Skin of body (tissue), 2 donors: ENCODE results near the gene S100A10. TPM values are rescaled to one million over a fixed set of nuclear protein-coding genes. Genes with fewer than 3 reads are reported as not detected.

Experiments used
- DNase-seq: peaks from one replicate; lab custom pipeline; 2025; lab: John Stamatoyannopoulos, UW
- total RNA-seq: library from RNA; depleted of rRNA; stranded (reverse); fragments of >200 nt; gene quantifications from one replicate; pipeline ENCODE4 v1.2.3, GENCODE V29; 2014

S100A10 gene
- 133 TPM for total RNA-seq

GRCh38 chr1:151993734-151994496, at the start of gene S100A10:
Gene S100A10, minus strand, starts transcription at chr1:151993859. Its CDS starts 7,629 bp downstream, at chr1:151986230.
- peak; percentile 74 for DNase-seq

- DNase-seq: no peak
These were observed 48.4 kb upstream of the S100A10 start for GRCh38 chr1:152042030-152042429.

- DNase-seq: no peak
These were observed 46.2 kb upstream of the S100A10 start for GRCh38 chr1:152039886-152040285.

GRCh38 chr1:152039461-152039860, 45.8 kb upstream of the S100A10 start:
- DNase-seq: no peak

- DNase-seq: no peak
These were observed 45.2 kb upstream of the S100A10 start for GRCh38 chr1:152038871-152039270.

GRCh38 chr1:152036267-152037216, 42.9 kb upstream of the S100A10 start, which contains the start of gene S100A11:
Gene S100A11, minus strand, starts transcription at chr1:152037004. Its CDS starts 89 bp downstream, at chr1:152036915.
- DNase-seq: peak; percentile 79

- DNase-seq: peak; percentile 63
These were observed 42.0 kb upstream of the S100A10 start for GRCh38 chr1:152035539-152036266.

- peak; percentile 54 for DNase-seq
These were observed 41.2 kb upstream of the S100A10 start for GRCh38 chr1:152034654-152035538.

GRCh38 chr1:152034324-152034653, 40.6 kb upstream of the S100A10 start:
- DNase-seq: no peak

GRCh38 chr1:152029929-152030211, 36.2 kb upstream of the S100A10 start:
- no peak for DNase-seq

GRCh38 chr1:152029144-152029928, 35.7 kb upstream of the S100A10 start:
- DNase-seq: no peak

GRCh38 chr1:152026895-152027294, 33.2 kb upstream of the S100A10 start:
- no peak for DNase-seq

GRCh38 chr1:152024223-152024622, 30.6 kb upstream of the S100A10 start:
- DNase-seq: no peak

- no peak for DNase-seq
These were observed 29.6 kb upstream of the S100A10 start for GRCh38 chr1:152023221-152023620.

GRCh38 chr1:152022474-152022873, 28.8 kb upstream of the S100A10 start:
- DNase-seq: no peak

- DNase-seq: no peak
These were observed 27.9 kb upstream of the S100A10 start for GRCh38 chr1:152021569-152021968.

- no peak for DNase-seq
These were observed 27.2 kb upstream of the S100A10 start for GRCh38 chr1:152020849-152021248.

- no peak for DNase-seq
These were observed 24.9 kb upstream of the S100A10 start for GRCh38 chr1:152018537-152018936.

- DNase-seq: no peak
These were observed 22.1 kb upstream of the S100A10 start for GRCh38 chr1:152015766-152016165.

GRCh38 chr1:152014943-152015342, 21.3 kb upstream of the S100A10 start:
- DNase-seq: no peak
